ENCODE measurements around the gene VSTM2L. TPM values are rescaled to one million over a fixed set of nuclear protein-coding genes. Genes with fewer than 3 reads are reported as not detected.

VSTM2L gene
- total and polyA plus RNA-seq, 2 of the 13 experiments (the other 11 are each of a cell fraction or from before 2014, with no cell fraction given): not detected

- TF ChIP-seq ZNF646 (CRISPR knock-in tag; IDR thresholded peaks at IDR 0.05) (0 out of 2 replicates have a peak, but pooled peaks have one; percentile 11), NFAT5 (CRISPR knock-in tag; IDR thresholded peaks at IDR 0.05) (no peak), TOE1 (CRISPR knock-in tag; IDR thresholded peaks at IDR 0.05) (0 out of 2 replicates have a peak, but pooled peaks have one; percentile 41), MED13 (CRISPR knock-in tag; IDR thresholded peaks at IDR 0.05) (no peak), ZNF784 (CRISPR knock-in tag; IDR thresholded peaks at IDR 0.05; ENCODE audit: borderline replicate concordance) (no peak), JUN (CRISPR knock-in tag; IDR thresholded peaks at IDR 0.05) (no peak), KDM6A (CRISPR knock-in tag; IDR thresholded peaks at IDR 0.05; ENCODE audit: low read depth) (peak; percentile 41; the same call in 1 of the 2 replicates), NFKBIZ (CRISPR knock-in tag; IDR thresholded peaks at IDR 0.05) (no peak), FOXO4 (CRISPR knock-in tag; conservative IDR thresholded peaks at IDR 0.05) (0 out of 2 replicates have a peak, but pooled peaks have one; percentile 92), GTF2F1 (IDR thresholded peaks at IDR 0.05; ENCODE audit: low read length) (no peak), ZNF543 (CRISPR knock-in tag; IDR thresholded peaks at IDR 0.05) (0 out of 2 replicates have a peak, but pooled peaks have one; percentile 21), ZNF362 (CRISPR knock-in tag; IDR thresholded peaks at IDR 0.05; ENCODE audit: borderline replicate concordance) (no peak), ZNF260 (CRISPR knock-in tag; IDR thresholded peaks at IDR 0.05; ENCODE audit: borderline replicate concordance, low read depth) (no peak)
Measured at GRCh38 chr20:37986873-37987601, 84.1 kb downstream of the VSTM2L start (continued).

All from HepG2 (cell line).